A673 (cell line): Measurements from ENCODE around the gene EFNA3. TPM values are rescaled to one million over a fixed set of nuclear protein-coding genes. Genes with fewer than 3 reads are reported as not detected.

Experiments used
- BruUV-seq: library from RNA; stranded (reverse); fragments of 400-500 nt; replicated peaks from 2 replicates; lab custom pipeline; 2021; lab: Mats Ljungman, UMichigan
- CTCF ChIA-PET: fragments of 300-600 bp; sonication (Branson Sonifier 250); formaldehyde crosslinking; loops from one replicate; lab custom pipeline; 2022; ENCODE audit warnings: antibody characterized with exemption; lab: Charles Lee
- POLR2A ChIA-PET: fragments of 300-600 bp; sonication (Branson Sonifier 250); formaldehyde crosslinking; loops from one replicate; lab custom pipeline; 2022; ENCODE audit warnings: antibody characterized with exemption; ENCODE audit not compliant: low non-redundant PET; lab: Charles Lee
- DNase-seq: peaks from one replicate; pipeline ENCODE4 v3.0.0-alpha.2; 2015; ENCODE audit warnings: low spot score
- H3K27ac ChIP-seq: fragments of 200-600 bp; sonication (generic); 2 replicates; pipeline ENCODE4 v1.5.1; 2016; ENCODE audit warnings: mixed run types, low read depth, mild to moderate bottlenecking, mixed read lengths, antibody characterized with exemption, low read length; ENCODE audit not compliant: poor library complexity, severe bottlenecking
- H3K27me3 ChIP-seq: fragments of 200-600 bp; sonication (generic); replicated peaks from 2 replicates; pipeline ENCODE4 v1.6.1; 2017; ENCODE audit warnings: mixed run types, low read depth, mild to moderate bottlenecking, mixed read lengths, antibody characterized with exemption, low read length; ENCODE audit not compliant: insufficient read depth, poor library complexity
- H3K36me3 ChIP-seq: fragments of 200-600 bp; sonication (generic); 2 replicates; pipeline ENCODE4 v1.6.1; 2016; ENCODE audit warnings: mixed run types, mild to moderate bottlenecking, mixed read lengths, antibody characterized with exemption, low read length; ENCODE audit not compliant: insufficient read depth, poor library complexity, severe bottlenecking
- H3K4me1 ChIP-seq: fragments of 200-600 bp; sonication (generic); 2 replicates; pipeline ENCODE4 v1.6.1; 2017; ENCODE audit warnings: mixed run types, mild to moderate bottlenecking, mixed read lengths, antibody characterized with exemption, low read length; ENCODE audit not compliant: insufficient read depth, poor library complexity, severe bottlenecking
- H3K4me3 ChIP-seq: fragments of 200-600 bp; sonication (generic); 2 replicates; pipeline ENCODE4 v1.5.1; 2016; ENCODE audit warnings: low read depth, mixed run types, mild to moderate bottlenecking, mixed read lengths, low read length; ENCODE audit not compliant: poor library complexity, severe bottlenecking
- H3K9me3 ChIP-seq: fragments of 200-600 bp; sonication (generic); 2 replicates; pipeline ENCODE4 v1.6.1; 2016; ENCODE audit warnings: mixed run types, low read depth, mild to moderate bottlenecking, mixed read lengths, antibody characterized with exemption, low read length; ENCODE audit not compliant: poor library complexity, severe bottlenecking
- CTCF ChIP-seq: fragments of 300-800, 200-600 bp; sonication (generic); conservative IDR thresholded peaks from 2 replicates; pipeline ENCODE4 v1.5.1; 2017; ENCODE audit warnings: low read depth, mild to moderate bottlenecking, antibody characterized with exemption, low read length, moderate library complexity, mixed read lengths
- EZH2 ChIP-seq: fragments of 200-600 bp; sonication (generic); IDR thresholded peaks from 2 replicates; pipeline ENCODE4 v1.6.1; 2017; ENCODE audit warnings: borderline replicate concordance, low read depth, mild to moderate bottlenecking, mixed read lengths, antibody characterized with exemption, low read length; ENCODE audit not compliant: poor library complexity, severe bottlenecking
- intact Hi-C: fragments of 100-400 bp; cut with micrococcal nuclease; formaldehyde crosslinking; loops from one replicate; pipeline ENCODE4 v1.10.0; 2022; ENCODE audit not compliant: unreplicated experiment
- total RNA-seq: library from RNA; stranded (reverse); gene quantifications from 2 replicates; pipeline ENCODE4 v1.2.3, GENCODE V29; 2021

The EFNA3 gene
- total RNA-seq, 1 experiment from 2014 or later = 5.8 TPM

- H3K27ac ChIP-seq = no peak overlapping the region
- H3K36me3 ChIP-seq = no peaks in the 10 kb centered on the region
- peak overlapping the region; percentile 56 for H3K4me3 ChIP-seq
- H3K9me3 ChIP-seq = no peaks in the 10 kb centered on the region
- no peak for DNase-seq
- no peaks in the 10 kb centered on the region for H3K27me3 ChIP-seq
- intact Hi-C loops = loop anchor here (5.0 kb wide), 1 partner anchor 37 kb away; no protein-coding TSS in a partner anchor
- BruUV-seq = no TSS peak
- ChIA-PET CTCF (no interaction called here), POLR2A (no interaction called here)
- TF ChIP-seq EZH2 (no peak), CTCF (no peak)
- peaks cover 35% of the 10 kb centered on the region for H3K4me1 ChIP-seq
Observed at GRCh38 chr1:155128755-155129473, 50.3 kb downstream of the EFNA3 start.

- intact Hi-C loops = no loop called here
- ChIA-PET CTCF (interaction anchor here (0.7 kb wide), 1 partner anchor 42 kb away, joined by 3 read pairs; the partner anchor contains the start of gene KRTCAP2), POLR2A (no interaction called here)
- Histone ChIP-seq H3K27me3 (no peaks in the 10 kb centered on the region), H3K36me3 (no peaks in the 10 kb centered on the region), H3K27ac (no peak overlapping the region), H3K4me1 (peaks cover 43% of the 10 kb centered on the region), H3K9me3 (no peaks in the 10 kb centered on the region), H3K4me3 (no peak overlapping the region)
- no peak for TF ChIP-seq EZH2
- TF ChIP-seq CTCF = no peak
- BruUV-seq = no TSS peak
- DNase-seq = no peak
Observed at GRCh38 chr1:155130272-155131006, 51.8 kb downstream of the EFNA3 start.

GRCh38 chr1:155131285-155131684, 52.6 kb downstream of the EFNA3 start:
- no peak overlapping the region for H3K4me3 ChIP-seq
- no TSS peak for BruUV-seq
- H3K4me1 ChIP-seq = peaks cover 43% of the 10 kb centered on the region

More at GRCh38 chr1:155131285-155131684, 52.6 kb downstream of the EFNA3 start:
- intact Hi-C loops = no loop called here
- Histone ChIP-seq H3K9me3 (no peaks in the 10 kb centered on the region), H3K27ac (no peak overlapping the region), H3K36me3 (no peaks in the 10 kb centered on the region), H3K27me3 (no peaks in the 10 kb centered on the region)
- ChIA-PET POLR2A (no interaction called here), CTCF (interaction anchor here (0.7 kb wide), 1 partner anchor 42 kb away, joined by 3 read pairs; the partner anchor contains the start of gene KRTCAP2)
- TF ChIP-seq EZH2 (no peak), CTCF (no peak)
- DNase-seq = no peak
